Nephron progenitor cell (in vitro differentiated cells): Measurements from ENCODE around the gene KIAA0040.
A peak's percentile ranks its signal among the peaks of the same experiment; 100 is the strongest.

Experiments
- DNase-seq: peaks from one replicate; pipeline ENCODE4 v3.0.0; 2021
- H3K27ac Mint-ChIP-seq: 2 replicates; pipeline ENCODE4 v1.8.0; 2021; ENCODE audit warnings: mild to moderate bottlenecking, moderate library complexity, mixed read lengths
- H3K27me3 Mint-ChIP-seq: 2 replicates; pipeline ENCODE4 v1.8.0; 2021; ENCODE audit warnings: mild to moderate bottlenecking, low read depth, mixed read lengths; ENCODE audit not compliant: poor library complexity
- H3K36me3 Mint-ChIP-seq: 2 replicates; pipeline ENCODE4 v1.8.0; 2021; ENCODE audit warnings: low read depth, mixed read lengths
- H3K4me1 Mint-ChIP-seq: 2 replicates; pipeline ENCODE4 v1.8.0; 2021; ENCODE audit warnings: mixed read lengths
- H3K4me3 Mint-ChIP-seq: 2 replicates; pipeline ENCODE4 v1.8.0; 2021; ENCODE audit warnings: mild to moderate bottlenecking, moderate library complexity, mixed read lengths
- H3K9me3 Mint-ChIP-seq: 2 replicates; pipeline ENCODE4 v1.8.0; 2021; ENCODE audit warnings: mild to moderate bottlenecking, moderate library complexity, mixed read lengths
- CTCF ChIP-seq: fragments of 200-600 bp; sonication (generic); IDR thresholded peaks from 2 replicates; pipeline ENCODE4 v1.5.0; 2021; ENCODE audit warnings: antibody characterized with exemption

Gene KIAA0040

GRCh38 chr1:175192630-175193526 is at the start of gene KIAA0040:
Gene KIAA0040 (minus strand): TSS chr1:175192776. CDS start chr1:175161013, 31,763 bp downstream.
- no peak for TF ChIP-seq CTCF
- Mint-ChIP-seq H3K9me3 (no peaks in the 10 kb centered on the region), H3K27me3 (peaks cover 98% of the 10 kb centered on the region), H3K27ac (no peak within 1 kb of the TSS), H3K36me3 (no peaks in the 10 kb centered on the region), H3K4me3 (peak within 1 kb of the TSS; percentile 88), H3K4me1 (peaks cover 8% of the 10 kb centered on the region)
- DNase-seq: peak; percentile 72

- DNase-seq: no peak
- Mint-ChIP-seq H3K9me3 (peaks cover 20% of the 10 kb centered on the region), H3K4me1 (no peaks in the 10 kb centered on the region), H3K4me3 (no peak overlapping the region), H3K36me3 (no peaks in the 10 kb centered on the region), H3K27ac (no peak overlapping the region), H3K27me3 (peaks cover 13% of the 10 kb centered on the region)
- TF ChIP-seq CTCF: no peak
Observed at GRCh38 chr1:175237389-175237788, 44.8 kb upstream of the KIAA0040 start.

GRCh38 chr1:175234639-175235038 is 42.1 kb upstream of the KIAA0040 start:
- no peak overlapping the region for H3K27ac Mint-ChIP-seq
- DNase-seq: no peak
- no peak for TF ChIP-seq CTCF
- H3K9me3 Mint-ChIP-seq: peaks cover 20% of the 10 kb centered on the region
- H3K4me1 Mint-ChIP-seq: no peaks in the 10 kb centered on the region
- peaks cover 10% of the 10 kb centered on the region for H3K27me3 Mint-ChIP-seq
- H3K4me3 Mint-ChIP-seq: no peak overlapping the region
- H3K36me3 Mint-ChIP-seq: no peaks in the 10 kb centered on the region

- Mint-ChIP-seq H3K36me3 (no peaks in the 10 kb centered on the region), H3K27ac (no peak overlapping the region), H3K4me3 (no peak overlapping the region), H3K9me3 (peaks cover 2% of the 10 kb centered on the region), H3K27me3 (peaks cover 4% of the 10 kb centered on the region), H3K4me1 (no peaks in the 10 kb centered on the region)
- no peak for TF ChIP-seq CTCF
- no peak for DNase-seq
Observed at GRCh38 chr1:175232335-175232734, 39.8 kb upstream of the KIAA0040 start.

- TF ChIP-seq CTCF: no peak
- Mint-ChIP-seq H3K4me3 (no peak overlapping the region), H3K27me3 (peaks cover 11% of the 10 kb centered on the region), H3K9me3 (no peaks in the 10 kb centered on the region), H3K4me1 (peaks cover 7% of the 10 kb centered on the region), H3K27ac (no peak overlapping the region), H3K36me3 (no peaks in the 10 kb centered on the region)
- no peak for DNase-seq
Observed at GRCh38 chr1:175225805-175226129, 33.2 kb upstream of the KIAA0040 start.
